Measurements from ENCODE around the gene A1BG.

Gene A1BG

GRCh38 chr19:58356766-58357480 is 3.6 kb upstream of the A1BG start:
- Histone ChIP-seq H3K4me3 (ENCODE audit: low read length in 2 of 2) (no peak overlapping the region), H3K4ac (ENCODE audit: low read length) (no peak overlapping the region), H3K4me2 (ENCODE audit: insufficient read depth, low read length, poor library complexity, severe bottlenecking) (no peak overlapping the region), H4K91ac (ENCODE audit: low read depth, low read length, poor library complexity) (no peak overlapping the region), H3K9me3 (replicated peaks in 1 of 2; ENCODE audit: control insufficient read depth in 2 of 2, insufficient read depth in 1 of 2, low read depth in 1 of 2, low read length in 2 of 2) (no peaks in the 10 kb centered on the region), H3K23ac (ENCODE audit: low read depth, low read length, poor library complexity) (peak overlapping the region; percentile 65), H3K14ac (ENCODE audit: low read length) (peak overlapping the region; percentile 31), H3K27me3 (ENCODE audit: control insufficient read depth in 3 of 3, insufficient read depth in 3 of 3, low read depth in 1 of 3, low read length in 3 of 3) (no peaks in the 10 kb centered on the region), H4K8ac (ENCODE audit: low read depth, low read length) (peak overlapping the region; percentile 17), H3K4me1 (ENCODE audit: control insufficient read depth in 2 of 2, insufficient read depth in 1 of 2, low read depth in 1 of 2, low read length in 2 of 2) (peaks cover 0 to 3% of the 10 kb centered on the region in 2 donors), H3K9ac (ENCODE audit: low read depth, low read length, poor library complexity) (peak overlapping the region; percentile 60), H2AFZ (ENCODE audit: low read length) (no peak overlapping the region), H3K36me3 (replicated peaks in 1 of 2; ENCODE audit: control insufficient read depth in 2 of 2, insufficient read depth in 2 of 2, low read length in 2 of 2) (peaks cover 7 to 24% of the 10 kb centered on the region in 2 donors), H3K79me1 (ENCODE audit: low read depth, low read length) (peaks cover 9% of the 10 kb centered on the region), H2AK5ac (ENCODE audit: low read depth, low read length) (no peak overlapping the region), H3K18ac (ENCODE audit: low read length) (no peak overlapping the region), H2BK15ac (ENCODE audit: low read length) (no peak overlapping the region), H2BK120ac (ENCODE audit: low read depth, low read length) (no peak overlapping the region), H3K27ac (replicated peaks; ENCODE audit: low read length) (no peak overlapping the region), H2BK12ac (ENCODE audit: low read length) (no peak overlapping the region), H2BK5ac (ENCODE audit: low read length) (no peak overlapping the region)
- WGBS, 2 donors (ENCODE audit: extremely low coverage in 2 of 2, insufficient read length in 2 of 2, insufficient replicate concordance in 1 of 2), result no CpG with 5 or more reads among the region's 75 CpGs
- DNase-seq (ENCODE audit: low spot score), result no peak

DNA sequence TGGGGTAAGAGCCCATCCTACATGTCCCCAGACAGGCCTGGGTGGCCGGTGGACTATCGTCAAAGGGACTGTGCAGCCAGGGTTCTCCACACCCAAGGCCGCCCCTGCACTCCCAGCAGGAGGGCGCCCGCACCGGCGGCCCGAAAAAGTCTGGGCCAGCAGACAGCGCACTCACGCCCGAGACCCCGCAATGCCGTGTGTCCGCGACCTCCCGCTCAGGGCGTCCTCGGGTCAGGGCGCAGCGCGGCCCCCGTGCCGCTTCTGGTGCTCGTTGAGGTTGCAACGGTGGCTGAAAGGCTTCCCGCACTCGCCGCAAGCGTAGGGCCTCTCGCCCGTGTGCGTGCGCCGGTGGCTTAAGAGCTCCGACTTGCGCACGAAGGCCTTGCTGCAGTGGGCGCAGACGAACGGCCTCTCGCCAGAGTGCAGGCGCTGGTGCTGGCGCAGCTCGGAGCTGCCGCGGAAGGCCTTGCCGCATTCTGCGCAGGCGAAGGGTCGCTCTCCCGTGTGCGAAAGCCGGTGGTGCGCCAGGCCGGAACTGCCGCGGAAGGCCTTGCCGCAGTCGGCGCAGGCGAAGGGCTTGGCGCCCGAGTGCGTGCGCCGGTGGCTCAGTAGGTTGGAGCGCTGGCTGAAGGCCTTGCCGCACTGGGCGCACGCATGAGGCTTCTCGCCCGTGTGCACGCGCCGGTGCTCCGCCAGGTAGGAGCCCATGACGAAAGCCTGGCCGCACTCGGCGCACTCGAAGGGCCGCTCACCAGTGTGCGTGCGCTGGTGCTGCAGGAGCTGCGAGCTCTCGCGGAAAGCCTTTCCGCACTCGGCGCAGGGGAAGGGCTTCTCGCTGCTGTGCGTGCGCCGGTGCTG is 2.8 kb upstream of the A1BG start:
- Histone ChIP-seq H2BK120ac (ENCODE audit: low read depth, low read length) (no peak overlapping the region), H3K4me3 (ENCODE audit: low read length in 2 of 2) (no peak overlapping the region), H3K4me1 (ENCODE audit: control insufficient read depth in 2 of 2, insufficient read depth in 1 of 2, low read depth in 1 of 2, low read length in 2 of 2) (no peaks in the 10 kb centered on the region), H3K9me3 (replicated peaks in 1 of 2; ENCODE audit: control insufficient read depth in 2 of 2, insufficient read depth in 1 of 2, low read depth in 1 of 2, low read length in 2 of 2) (no peaks in the 10 kb centered on the region), H4K91ac (ENCODE audit: low read depth, low read length, poor library complexity) (no peak overlapping the region), H3K27me3 (ENCODE audit: control insufficient read depth in 3 of 3, insufficient read depth in 3 of 3, low read depth in 1 of 3, low read length in 3 of 3) (no peaks in the 10 kb centered on the region), H2AK5ac (ENCODE audit: low read depth, low read length) (no peak overlapping the region), H3K23ac (ENCODE audit: low read depth, low read length, poor library complexity) (peak overlapping the region; percentile 20), H3K4ac (ENCODE audit: low read length) (no peak overlapping the region), H2AFZ (ENCODE audit: low read length) (no peak overlapping the region), H2BK15ac (ENCODE audit: low read length) (no peak overlapping the region), H2BK12ac (ENCODE audit: low read length) (no peak overlapping the region), H2BK5ac (ENCODE audit: low read length) (no peak overlapping the region), H4K8ac (ENCODE audit: low read depth, low read length) (no peak overlapping the region), H3K4me2 (ENCODE audit: insufficient read depth, low read length, poor library complexity, severe bottlenecking) (no peak overlapping the region), H3K9ac (ENCODE audit: low read depth, low read length, poor library complexity) (peak overlapping the region; percentile 60), H3K18ac (ENCODE audit: low read length) (no peak overlapping the region), H3K14ac (ENCODE audit: low read length) (no peak overlapping the region), H3K79me1 (ENCODE audit: low read depth, low read length) (peaks cover 7% of the 10 kb centered on the region), H3K27ac (replicated peaks; ENCODE audit: low read length) (no peak overlapping the region), H3K36me3 (replicated peaks in 1 of 2; ENCODE audit: control insufficient read depth in 2 of 2, insufficient read depth in 2 of 2, low read length in 2 of 2) (peaks cover 7 to 24% of the 10 kb centered on the region in 2 donors)
- no CpG with 5 or more reads among the region's 94 CpGs for WGBS, 2 donors (ENCODE audit: extremely low coverage in 2 of 2, insufficient read length in 2 of 2, insufficient replicate concordance in 1 of 2)
- no peak for DNase-seq (ENCODE audit: low spot score)

- Histone ChIP-seq H4K8ac (ENCODE audit: low read depth, low read length) (peak overlapping the region; percentile 82), H3K23ac (ENCODE audit: low read depth, low read length, poor library complexity) (no peak overlapping the region)
Measured at GRCh38 chr19:58355215-58355796, 2.0 kb upstream of the A1BG start.

More at GRCh38 chr19:58355215-58355796, 2.0 kb upstream of the A1BG start:
- no peak overlapping the region for H2BK5ac ChIP-seq (ENCODE audit: low read length)
- H3K4me3 ChIP-seq (ENCODE audit: low read length in 2 of 2), result no peak overlapping the region
- peaks cover 7 to 24% of the 10 kb centered on the region in 2 donors for H3K36me3 ChIP-seq (replicated peaks in 1 of 2; ENCODE audit: control insufficient read depth in 2 of 2, insufficient read depth in 2 of 2, low read length in 2 of 2)
- H3K14ac ChIP-seq (ENCODE audit: low read length), result no peak overlapping the region
- H2BK15ac ChIP-seq (ENCODE audit: low read length), result no peak overlapping the region
- no peak overlapping the region for H3K4me2 ChIP-seq (ENCODE audit: insufficient read depth, low read length, poor library complexity, severe bottlenecking)
- no peak overlapping the region for H3K18ac ChIP-seq (ENCODE audit: low read length)
- H3K4ac ChIP-seq (ENCODE audit: low read length), result no peak overlapping the region
- H4K91ac ChIP-seq (ENCODE audit: low read depth, low read length, poor library complexity), result no peak overlapping the region
- H3K79me1 ChIP-seq (ENCODE audit: low read depth, low read length), result peaks cover 8% of the 10 kb centered on the region
- no peaks in the 10 kb centered on the region for H3K4me1 ChIP-seq (ENCODE audit: control insufficient read depth in 2 of 2, insufficient read depth in 1 of 2, low read depth in 1 of 2, low read length in 2 of 2)
- no peak overlapping the region for H2BK12ac ChIP-seq (ENCODE audit: low read length)
- WGBS, 2 donors (ENCODE audit: extremely low coverage in 2 of 2, insufficient read length in 2 of 2, insufficient replicate concordance in 1 of 2), result no CpG with 5 or more reads among the region's 10 CpGs
- no peak for DNase-seq (ENCODE audit: low spot score)
- no peak overlapping the region for H2AK5ac ChIP-seq (ENCODE audit: low read depth, low read length)
- no peaks in the 10 kb centered on the region for H3K9me3 ChIP-seq (replicated peaks in 1 of 2; ENCODE audit: control insufficient read depth in 2 of 2, insufficient read depth in 1 of 2, low read depth in 1 of 2, low read length in 2 of 2)
- no peaks in the 10 kb centered on the region for H3K27me3 ChIP-seq (ENCODE audit: control insufficient read depth in 3 of 3, insufficient read depth in 3 of 3, low read depth in 1 of 3, low read length in 3 of 3)
- no peak overlapping the region for H3K27ac ChIP-seq (replicated peaks; ENCODE audit: low read length)
- H2BK120ac ChIP-seq (ENCODE audit: low read depth, low read length), result no peak overlapping the region
- H2AFZ ChIP-seq (ENCODE audit: low read length), result no peak overlapping the region
- no peak overlapping the region for H3K9ac ChIP-seq (ENCODE audit: low read depth, low read length, poor library complexity)
